Osteoblast (primary cell): ENCODE results near the gene KLF15. TPM values are rescaled to one million over a fixed set of nuclear protein-coding genes. Genes with fewer than 3 reads are reported as not detected.
A peak's percentile ranks its signal among the peaks of the same experiment; 100 is the strongest.

Experiments
- DNase-seq: peaks from one replicate; pipeline ENCODE4 v3.0.0; 2011; ENCODE audit warnings: low spot score, mixed read lengths; ENCODE audit not compliant: insufficient read length; ENCODE audit errors: missing footprints
- H2AFZ ChIP-seq: 2 replicates; pipeline ENCODE4 v1.6.0; 2011; ENCODE audit warnings: mild to moderate bottlenecking, low read length
- H3K27ac ChIP-seq: 2 replicates; pipeline ENCODE4 v1.5.1; 2011; ENCODE audit warnings: mild to moderate bottlenecking, low read depth, low read length, moderate library complexity
- H3K27me3 ChIP-seq: 2 replicates; pipeline ENCODE4 v1.6.0; 2012; ENCODE audit warnings: mild to moderate bottlenecking, control low read depth, inconsistent platforms, low read length, moderate library complexity; ENCODE audit not compliant: insufficient read depth
- H3K36me3 ChIP-seq: 2 replicates; pipeline ENCODE4 v1.5.1; 2011; ENCODE audit warnings: mild to moderate bottlenecking, low read length, control low read depth, moderate library complexity; ENCODE audit not compliant: insufficient read depth
- H3K4me1 ChIP-seq: 2 replicates; pipeline ENCODE4 v1.5.1; 2011; ENCODE audit warnings: mild to moderate bottlenecking, low read length, control low read depth, moderate library complexity; ENCODE audit not compliant: insufficient read depth
- H3K4me2 ChIP-seq: 2 replicates; pipeline ENCODE4 v1.6.0; 2011; ENCODE audit warnings: mild to moderate bottlenecking, low read length; ENCODE audit not compliant: insufficient read depth
- H3K4me3 ChIP-seq: fragments of 200-600 bp; sonication (generic); 3 replicates; pipeline ENCODE4 v1.5.1; 2012; ENCODE audit warnings: mild to moderate bottlenecking, low read length, inconsistent platforms; ENCODE audit not compliant: insufficient read depth
- H3K79me2 ChIP-seq: 2 replicates; pipeline ENCODE4 v1.6.0; 2012; ENCODE audit warnings: mild to moderate bottlenecking, low read length, control low read depth, inconsistent platforms; ENCODE audit not compliant: insufficient read depth
- H3K9me3 ChIP-seq: 2 replicates; pipeline ENCODE4 v1.5.1; 2011; ENCODE audit warnings: low read depth, low read length, control low read depth
- H4K20me1 ChIP-seq: 2 replicates; pipeline ENCODE4 v1.6.0; 2012; ENCODE audit warnings: mild to moderate bottlenecking, low read length, control low read depth; ENCODE audit not compliant: insufficient read depth
- total RNA-seq: library from RNA; depleted of rRNA; stranded (reverse); fragments of >200 nt; gene quantifications from 2 replicates; pipeline ENCODE4 v1.2.3, GENCODE V29; 2012
- TF ChIP-seq, protein P1 (sequence below): IDR thresholded peaks from 2 replicates; pipeline ENCODE4 v1.5.1; 2011; ENCODE audit warnings: mild to moderate bottlenecking, low read depth, low read length, moderate library complexity; ENCODE audit errors: extremely low read depth

KLF15 gene
- 4.3 and 4.4 TPM in 2 replicates for total RNA-seq

DNA sequence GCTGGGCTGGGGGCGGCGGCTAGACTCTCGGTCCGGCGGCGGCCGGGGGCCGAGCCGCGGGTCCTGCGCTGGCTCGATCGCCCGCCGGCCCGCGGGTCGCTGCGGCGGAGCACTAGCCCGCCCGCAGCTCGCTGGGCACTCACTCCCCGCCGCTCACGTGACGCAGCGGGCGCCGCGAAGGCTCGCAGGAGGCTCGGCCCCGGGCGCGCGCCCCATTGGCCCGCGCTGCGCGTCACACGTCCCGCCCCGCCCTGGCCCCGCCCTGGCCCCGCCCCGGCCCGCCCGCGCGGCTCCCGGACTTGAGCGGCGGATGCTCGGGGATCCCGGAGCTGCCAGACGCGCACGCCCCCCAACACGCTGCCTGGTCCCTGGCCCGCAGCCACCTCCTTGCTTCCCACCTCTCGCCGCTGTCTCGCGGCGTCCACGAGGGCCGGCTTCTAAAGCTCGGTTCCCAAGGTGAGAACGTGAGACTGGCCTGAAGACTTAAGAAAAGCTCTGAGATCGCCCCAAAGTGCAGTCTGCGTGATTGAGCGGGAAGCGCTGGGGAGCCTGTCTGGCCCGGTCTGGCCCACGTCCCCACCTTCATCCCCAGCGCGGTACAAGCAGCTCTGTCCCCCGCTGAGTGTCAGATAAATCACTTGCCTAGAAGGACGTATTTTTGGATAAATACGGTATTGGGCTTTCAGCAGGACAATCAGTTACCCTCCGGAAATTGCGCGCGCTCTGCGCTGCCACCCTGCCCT, at the start of gene KLF15:
KLF15 (minus strand) TSS at position 114 of the 743 bp plus-strand sequence. CDS start 4,486 bp downstream, outside the sequence.
- Histone ChIP-seq H3K27me3 (peaks cover 32% of the 10 kb centered on the region), H3K36me3 (no peaks in the 10 kb centered on the region), H3K79me2 (no peaks in the 10 kb centered on the region), H3K9me3 (peaks cover 12% of the 10 kb centered on the region), H3K4me1 (peaks cover 19% of the 10 kb centered on the region), H3K4me2 (peak within 1 kb of the TSS; percentile 92), H3K27ac (no peak within 1 kb of the TSS), H4K20me1 (no peaks in the 10 kb centered on the region), H3K4me3 (peak within 1 kb of the TSS; percentile 72), H2AFZ (peak within 1 kb of the TSS; percentile 72)
- TF ChIP-seq, protein P1, sequence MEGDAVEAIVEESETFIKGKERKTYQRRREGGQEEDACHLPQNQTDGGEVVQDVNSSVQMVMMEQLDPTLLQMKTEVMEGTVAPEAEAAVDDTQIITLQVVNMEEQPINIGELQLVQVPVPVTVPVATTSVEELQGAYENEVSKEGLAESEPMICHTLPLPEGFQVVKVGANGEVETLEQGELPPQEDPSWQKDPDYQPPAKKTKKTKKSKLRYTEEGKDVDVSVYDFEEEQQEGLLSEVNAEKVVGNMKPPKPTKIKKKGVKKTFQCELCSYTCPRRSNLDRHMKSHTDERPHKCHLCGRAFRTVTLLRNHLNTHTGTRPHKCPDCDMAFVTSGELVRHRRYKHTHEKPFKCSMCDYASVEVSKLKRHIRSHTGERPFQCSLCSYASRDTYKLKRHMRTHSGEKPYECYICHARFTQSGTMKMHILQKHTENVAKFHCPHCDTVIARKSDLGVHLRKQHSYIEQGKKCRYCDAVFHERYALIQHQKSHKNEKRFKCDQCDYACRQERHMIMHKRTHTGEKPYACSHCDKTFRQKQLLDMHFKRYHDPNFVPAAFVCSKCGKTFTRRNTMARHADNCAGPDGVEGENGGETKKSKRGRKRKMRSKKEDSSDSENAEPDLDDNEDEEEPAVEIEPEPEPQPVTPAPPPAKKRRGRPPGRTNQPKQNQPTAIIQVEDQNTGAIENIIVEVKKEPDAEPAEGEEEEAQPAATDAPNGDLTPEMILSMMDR: no peak
- DNase-seq: peak; percentile 100

DNA sequence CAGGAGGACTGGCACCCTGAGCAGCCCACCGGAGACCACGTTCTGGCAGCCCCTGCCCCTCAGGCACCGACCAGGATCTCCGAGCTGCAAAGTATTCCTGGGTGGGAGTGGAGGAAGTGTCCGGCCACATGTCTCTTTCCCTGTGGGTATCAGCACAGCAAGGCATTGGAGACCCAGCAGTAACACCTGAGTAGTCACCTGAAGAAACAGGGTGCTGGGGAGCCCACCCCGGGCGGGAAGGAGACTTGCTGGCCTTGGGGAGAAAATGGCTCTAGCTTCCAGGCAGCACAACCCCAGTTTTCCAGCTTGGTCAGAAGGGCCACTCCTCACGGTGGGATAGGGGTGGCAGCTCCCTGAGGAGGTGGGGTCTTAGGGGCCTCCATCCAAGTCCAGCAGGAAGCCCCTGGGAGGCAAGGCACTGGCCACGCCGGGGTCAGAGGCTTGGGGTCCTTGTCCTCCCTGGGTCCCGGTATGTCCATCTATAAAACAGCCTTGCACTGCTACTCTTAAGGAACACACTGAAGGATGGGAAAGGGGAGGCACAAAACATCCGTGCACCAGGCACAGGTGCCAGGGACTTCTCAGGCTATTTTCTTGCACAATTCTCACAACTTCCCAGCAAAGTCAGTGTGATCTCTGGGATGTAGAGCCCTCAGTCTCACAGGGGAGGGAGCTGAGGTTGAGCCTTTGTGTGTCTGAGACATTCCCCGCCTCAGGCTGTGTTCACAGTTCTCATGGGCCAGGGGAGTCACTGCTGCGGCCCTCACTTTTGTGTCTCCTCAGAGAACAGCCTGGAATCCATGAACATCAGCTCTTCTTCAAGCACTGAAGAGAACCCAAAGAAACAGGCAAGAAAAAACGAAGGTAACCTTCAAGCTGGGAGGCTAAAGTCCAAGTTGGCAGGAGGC, 49.4 kb upstream of the KLF15 start:
- Histone ChIP-seq H3K4me1 (no peaks in the 10 kb centered on the region), H4K20me1 (no peaks in the 10 kb centered on the region), H3K9me3 (no peaks in the 10 kb centered on the region), H3K36me3 (no peaks in the 10 kb centered on the region), H3K4me3 (no peak overlapping the region), H2AFZ (no peak overlapping the region), H3K79me2 (no peaks in the 10 kb centered on the region), H3K27me3 (peaks cover 28% of the 10 kb centered on the region), H3K27ac (no peak overlapping the region), H3K4me2 (no peak overlapping the region)
- DNase-seq: peak; percentile 17
- TF ChIP-seq, protein P1: no peak

DNA sequence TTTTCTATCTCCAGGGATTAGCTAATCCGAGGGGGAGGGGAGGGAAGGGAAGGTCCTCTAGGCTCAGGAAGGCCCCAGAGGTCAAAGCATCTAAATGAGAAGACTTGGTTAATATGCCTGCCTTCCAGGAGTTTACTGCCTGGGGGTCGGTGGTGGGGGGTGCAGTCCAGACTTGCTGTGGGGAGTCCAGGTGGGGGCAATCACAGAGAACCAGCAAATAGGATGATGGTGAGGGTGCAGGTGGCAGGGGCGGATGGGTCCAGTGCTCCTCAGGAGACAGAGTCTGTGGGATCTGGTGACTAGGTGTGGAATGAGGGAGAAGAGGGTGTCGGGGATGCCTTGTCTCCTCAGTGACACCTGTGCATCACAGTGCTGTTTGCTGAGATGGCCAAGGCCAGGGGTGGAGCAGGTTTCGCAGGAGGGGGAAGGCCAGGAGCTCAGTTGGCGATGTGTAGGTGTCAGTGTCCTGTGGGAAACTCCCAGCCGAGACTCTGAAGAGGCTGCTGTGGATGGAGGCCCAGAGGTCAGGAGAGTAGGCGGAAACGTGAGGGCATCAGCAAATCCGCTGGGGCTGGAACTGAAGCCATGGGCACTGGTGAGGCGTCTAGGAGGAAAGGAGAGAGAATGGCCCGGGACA, 45.6 kb upstream of the KLF15 start:
- no peaks in the 10 kb centered on the region for H3K4me1 ChIP-seq
- no peak overlapping the region for H3K4me2 ChIP-seq
- no peak overlapping the region for H3K4me3 ChIP-seq
- peak; percentile 45 for DNase-seq
- no peak overlapping the region for H2AFZ ChIP-seq
- no peaks in the 10 kb centered on the region for H3K9me3 ChIP-seq
- TF ChIP-seq, protein P1: no peak
- H3K27me3 ChIP-seq: peaks cover 22% of the 10 kb centered on the region
- no peaks in the 10 kb centered on the region for H4K20me1 ChIP-seq
- no peaks in the 10 kb centered on the region for H3K36me3 ChIP-seq
- H3K27ac ChIP-seq: no peak overlapping the region
- no peaks in the 10 kb centered on the region for H3K79me2 ChIP-seq
